ENCODE measurements around the gene MPI.
"Not testable (repeated sequence)": the region's sequence is repeated elsewhere in the genome, so short reads cannot be mapped to it uniquely, and the experiment has no call there.

The MPI gene

GRCh38 chr15:74863239-74864056, 26.4 kb upstream of the MPI start:
- DNase-seq (ENCODE audit: low read depth in 2 of 2) = no peak

GRCh38 chr15:74864296-74864695, 25.5 kb upstream of the MPI start:
- DNase-seq (ENCODE audit: low read depth in 2 of 2) = no peak

GRCh38 chr15:74865316-74865715, 24.5 kb upstream of the MPI start:
- no peak for DNase-seq (ENCODE audit: low read depth in 2 of 2)

- no peak for DNase-seq (ENCODE audit: low read depth in 2 of 2)
Measured at GRCh38 chr15:74866090-74866489, 23.8 kb upstream of the MPI start.

GRCh38 chr15:74867466-74868038, 22.3 kb upstream of the MPI start:
- no peak for DNase-seq (ENCODE audit: low read depth in 2 of 2)

GRCh38 chr15:74868059-74868458, 21.8 kb upstream of the MPI start:
- no peak for DNase-seq (ENCODE audit: low read depth in 2 of 2)

- no peak for DNase-seq (ENCODE audit: low read depth in 2 of 2)
Measured at GRCh38 chr15:74869372-74869725, 20.5 kb upstream of the MPI start.

- no peak for DNase-seq (ENCODE audit: low read depth in 2 of 2)
Measured at GRCh38 chr15:74869726-74870407, 20.0 kb upstream of the MPI start.

- no peak for DNase-seq (ENCODE audit: low read depth in 2 of 2)
Measured at GRCh38 chr15:74870436-74871215, 19.2 kb upstream of the MPI start.

GRCh38 chr15:74872702-74873035, 17.2 kb upstream of the MPI start:
- no peak for DNase-seq (ENCODE audit: low read depth in 2 of 2)

GRCh38 chr15:74873036-74873755, 16.6 kb upstream of the MPI start, which contains the start of gene SCAMP2:
Gene SCAMP2, minus strand, starts transcription at chr15:74873365. Its CDS starts 110 bp downstream, at chr15:74873255.
- peak; percentile 61 to 76 for DNase-seq (ENCODE audit: low read depth in 2 of 2)

GRCh38 chr15:74873756-74874424, 16.0 kb upstream of the MPI start:
- DNase-seq (ENCODE audit: low read depth in 2 of 2) = no peak

- no peak for DNase-seq (ENCODE audit: low read depth in 2 of 2)
Measured at GRCh38 chr15:74878273-74878672, 11.6 kb upstream of the MPI start.

GRCh38 chr15:74882528-74882927, 7.3 kb upstream of the MPI start:
- DNase-seq (ENCODE audit: low read depth in 2 of 2) = no peak

- DNase-seq (ENCODE audit: low read depth in 2 of 2) = no peak
Measured at GRCh38 chr15:74884428-74885223, 5.2 kb upstream of the MPI start.

- no peak for DNase-seq (ENCODE audit: low read depth in 2 of 2)
Measured at GRCh38 chr15:74885461-74885860, 4.4 kb upstream of the MPI start.

- DNase-seq (ENCODE audit: low read depth in 2 of 2) = not testable (repeated sequence)
Measured at GRCh38 chr15:74887537-74888193, 2.2 kb upstream of the MPI start.

GRCh38 chr15:74888716-74889115, 1.1 kb upstream of the MPI start:
- DNase-seq (ENCODE audit: low read depth in 2 of 2) = no peak

- DNase-seq (ENCODE audit: low read depth in 2 of 2) = no peak
Measured at GRCh38 chr15:74889390-74889882, 406 bp upstream of the MPI start.

- no peak for DNase-seq (ENCODE audit: low read depth in 2 of 2)
Measured at GRCh38 chr15:74890665-74890960, 771 bp downstream of the MPI start.
